HG03354 (cell line): ENCODE results near the gene HAVCR2.
"Not testable (repeated sequence)": the region's sequence is repeated elsewhere in the genome, so short reads cannot be mapped to it uniquely, and the experiment has no call there.

Experiments used
- ATAC-seq: cut with Tn5 transposase; IDR thresholded peaks from one replicate; pipeline ENCODE4 v1.9.1; 2021; ENCODE audit warnings: mild to moderate bottlenecking; ENCODE audit not compliant: unreplicated experiment, poor library complexity, severe bottlenecking

The HAVCR2 gene

DNA sequence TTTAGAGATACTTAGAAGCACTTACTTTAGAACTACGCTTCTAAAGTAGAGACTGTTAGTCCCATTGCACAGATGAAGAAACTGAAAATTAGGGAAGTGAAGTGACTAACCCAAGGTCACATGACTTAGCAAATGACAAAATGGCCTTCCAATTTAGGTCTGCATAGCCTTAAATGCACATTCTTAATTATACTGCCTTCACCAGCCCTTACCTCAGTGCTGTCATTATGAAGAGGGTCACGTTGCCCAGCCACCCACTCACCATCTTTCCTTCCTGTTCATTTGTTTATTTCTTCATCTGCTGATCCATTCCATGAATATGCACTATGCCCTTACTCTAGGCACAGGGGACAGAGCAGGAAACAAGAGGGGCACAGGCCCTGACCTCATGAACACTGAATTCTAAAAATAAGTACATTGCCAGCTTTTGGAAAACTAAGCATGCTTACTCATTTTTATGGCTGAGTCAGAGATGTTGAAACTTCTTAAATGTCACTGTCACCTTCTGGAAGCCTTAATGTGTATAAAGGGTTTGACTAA, 8.6 kb downstream of the HAVCR2 start:
- no peak for ATAC-seq

DNA sequence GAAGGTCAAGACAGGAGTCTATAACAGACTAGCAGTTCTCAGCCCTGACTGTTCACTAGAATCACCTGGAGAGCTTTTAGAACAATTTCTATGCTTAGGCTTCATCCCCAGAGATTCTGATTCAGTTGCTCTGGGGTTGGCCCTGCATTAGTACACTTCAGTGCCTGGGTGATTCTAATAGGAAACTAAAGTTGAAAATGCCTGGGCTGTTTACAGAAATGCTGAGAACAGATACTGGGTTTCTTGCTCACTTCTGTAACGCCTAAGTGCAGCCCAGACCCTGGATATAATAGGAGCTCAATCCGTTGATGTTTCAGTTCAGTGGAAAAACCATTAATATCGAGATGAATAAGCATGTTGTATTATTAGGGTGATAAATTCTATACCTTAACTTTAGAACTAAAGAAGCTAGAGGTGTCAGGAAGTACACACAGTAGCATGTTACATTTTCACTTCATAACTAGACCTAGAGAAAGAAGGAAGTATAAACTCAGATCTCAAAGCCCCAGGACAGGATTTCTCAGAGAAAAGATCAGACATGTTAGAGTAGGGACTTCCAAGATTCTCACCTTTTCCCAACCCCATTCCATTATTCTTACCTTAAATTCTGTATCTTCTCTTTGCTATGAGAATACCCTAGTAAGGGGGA, 20.4 kb downstream of the HAVCR2 start:
- ATAC-seq, result no peak

GRCh38 chr5:157086751-157087359, 22.0 kb downstream of the HAVCR2 start:
- ATAC-seq, result no peak

- no peak for ATAC-seq
Measured at GRCh38 chr5:157085930-157086329, 22.9 kb downstream of the HAVCR2 start.

DNA sequence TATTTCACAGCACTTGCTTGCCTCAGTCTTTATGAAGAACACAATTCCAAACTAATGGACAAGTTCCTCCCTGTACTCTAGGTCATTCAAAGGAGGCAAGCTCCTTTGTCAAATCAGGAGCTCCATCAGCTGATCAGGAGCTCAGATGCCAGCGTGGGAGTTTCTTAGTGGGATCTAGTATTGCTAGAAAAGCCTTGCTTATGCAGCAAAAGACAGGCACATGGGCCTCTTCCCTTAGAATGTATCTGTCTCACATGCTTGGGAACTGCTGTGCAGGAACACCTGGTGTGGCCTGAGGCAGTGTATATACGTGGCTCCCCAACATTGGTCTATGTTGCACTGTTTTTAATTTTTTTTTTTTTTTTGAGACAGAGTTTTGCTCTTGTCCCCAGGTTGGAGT, 28.6 kb downstream of the HAVCR2 start:
- ATAC-seq, result no peak

GRCh38 chr5:157076558-157076957, 32.3 kb downstream of the HAVCR2 start:
- ATAC-seq, result no peak

DNA sequence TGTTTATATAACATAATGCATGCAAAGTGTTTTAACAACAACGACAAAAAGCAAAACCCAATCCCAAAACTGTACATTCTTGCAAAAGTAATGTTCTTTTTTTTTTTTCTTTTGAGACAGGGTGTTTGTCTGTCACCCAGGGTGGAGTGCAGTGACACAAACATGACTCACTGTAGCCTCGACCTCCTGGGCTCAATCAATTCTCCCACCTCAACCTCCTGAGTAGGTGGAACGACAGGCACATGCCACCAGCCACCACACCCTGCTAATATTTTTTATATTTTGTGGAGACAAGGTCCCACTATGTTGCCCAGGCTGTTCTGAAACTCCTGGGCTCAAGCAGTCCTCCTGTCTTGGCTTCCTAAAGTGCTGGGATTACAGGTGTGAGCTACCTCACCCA, 36.3 kb downstream of the HAVCR2 start:
- ATAC-seq, result no peak

DNA sequence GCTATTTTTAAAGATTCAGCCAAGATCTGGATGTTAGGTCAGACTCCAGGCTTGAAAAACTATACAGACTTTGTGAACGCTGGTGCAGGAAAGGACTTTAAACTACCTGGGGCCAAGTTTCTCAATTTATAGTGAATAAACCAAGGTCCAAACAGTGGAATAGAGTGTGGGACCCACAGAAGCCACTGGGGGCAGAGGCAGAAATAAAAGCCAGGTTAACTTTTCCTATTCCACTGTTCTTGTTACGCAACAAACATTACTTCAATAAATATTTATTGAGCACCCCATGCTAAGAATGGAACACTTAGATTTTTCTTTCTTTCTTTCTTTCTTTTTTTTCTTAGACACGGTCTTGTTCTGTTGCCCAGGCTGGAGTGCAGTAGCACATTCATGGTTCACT, 38.9 kb downstream of the HAVCR2 start:
- no peak for ATAC-seq

DNA sequence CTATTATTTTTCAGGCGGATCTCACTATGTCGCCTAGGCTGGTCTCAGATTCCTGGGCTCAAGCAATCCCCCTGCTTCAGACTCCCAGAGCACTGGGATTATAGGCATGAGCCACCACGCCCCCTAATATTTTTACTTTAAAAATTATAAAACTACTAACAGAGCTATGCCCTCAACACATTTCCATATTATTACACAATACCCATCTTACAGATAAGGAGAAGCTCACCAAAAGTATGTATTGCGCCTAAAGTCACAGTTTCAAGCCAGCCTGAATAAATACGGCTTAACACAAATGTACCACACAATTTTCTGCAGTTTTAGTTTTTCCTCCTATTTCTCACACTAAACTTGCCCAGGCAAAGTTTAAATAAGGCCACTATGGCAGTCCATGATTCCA, 40.1 kb downstream of the HAVCR2 start:
- ATAC-seq, result no peak

GRCh38 chr5:157068339-157068738, 40.5 kb downstream of the HAVCR2 start:
- no peak for ATAC-seq

DNA sequence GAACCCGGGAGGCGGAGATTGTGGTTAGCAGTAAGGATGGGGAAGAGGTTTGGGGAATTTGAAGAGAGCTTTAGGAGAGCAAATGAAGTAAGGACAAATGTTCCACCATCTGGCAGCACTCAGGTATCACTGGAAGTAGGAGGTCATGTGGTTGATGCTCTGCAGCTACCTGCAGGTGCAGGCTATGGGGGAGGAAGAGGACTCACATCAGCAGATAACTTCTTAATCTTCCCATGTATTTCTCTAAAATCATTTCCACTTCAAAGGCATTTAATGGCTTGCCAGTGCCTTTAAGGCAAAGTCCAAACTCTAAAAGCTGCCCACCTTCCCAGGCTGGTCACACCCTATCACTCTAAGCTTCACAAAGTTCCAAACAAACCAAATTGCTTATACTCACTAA, 41.8 kb downstream of the HAVCR2 start:
- ATAC-seq, result no peak

- no peak for ATAC-seq
Measured at GRCh38 chr5:157066080-157066479, 42.8 kb downstream of the HAVCR2 start.

DNA sequence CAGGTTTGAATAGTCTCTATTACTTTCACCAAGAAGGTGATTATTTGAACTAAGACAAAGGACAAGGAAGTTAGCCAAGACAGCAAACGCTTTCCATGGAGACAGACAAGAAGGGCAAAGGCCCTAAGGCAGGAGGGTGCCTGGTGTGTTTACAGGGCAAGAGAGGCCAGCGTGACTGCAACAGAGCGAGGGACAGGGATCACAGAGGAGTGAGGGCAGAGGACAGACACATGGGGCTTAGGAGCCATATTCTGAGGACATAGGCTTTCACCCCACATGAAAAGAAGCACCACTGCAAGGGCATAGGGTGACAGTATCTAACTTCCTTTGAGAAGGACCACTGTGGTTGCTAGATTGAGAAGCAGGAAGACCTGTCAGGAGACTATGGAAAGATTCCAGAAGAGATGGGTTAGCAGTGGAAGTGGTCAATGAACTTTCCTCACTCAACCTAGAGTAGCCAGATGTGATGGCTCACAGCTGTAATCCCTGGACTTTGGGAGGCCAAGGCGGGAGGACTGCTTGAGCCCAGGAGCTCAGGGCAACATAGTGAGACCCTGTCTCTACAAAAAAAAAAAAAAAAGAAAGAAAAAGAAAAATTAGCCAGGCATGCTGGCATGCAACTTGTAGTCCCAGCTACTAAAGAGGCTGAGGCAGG, 44.9 kb downstream of the HAVCR2 start:
- no peak for ATAC-seq

DNA sequence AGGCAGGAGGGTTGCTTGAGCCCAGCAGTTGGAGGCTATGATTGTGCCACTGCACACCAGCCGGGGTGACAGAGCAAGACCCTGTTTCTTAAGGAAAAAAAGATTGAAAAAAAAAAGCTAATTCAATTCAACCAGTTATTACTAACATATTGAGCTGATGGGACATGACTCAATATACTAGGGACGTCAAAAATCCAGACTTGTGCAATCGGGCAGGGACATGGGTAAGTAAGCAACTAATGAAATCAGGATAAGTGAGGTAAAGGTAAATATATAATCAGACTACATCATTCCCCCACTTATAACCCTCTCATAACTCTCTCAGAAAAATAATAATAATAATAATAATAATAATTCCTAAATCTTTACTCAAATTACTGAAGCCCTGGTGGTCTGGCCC, 49.0 kb downstream of the HAVCR2 start:
- no peak for ATAC-seq

GRCh38 chr5:157059093-157059539, 49.7 kb downstream of the HAVCR2 start, which contains the start of gene HAVCR1:
Gene HAVCR1 (minus strand): TSS chr5:157059116. CDS start chr5:157057943, 1,173 bp downstream.
- peak; percentile 91 for ATAC-seq

DNA sequence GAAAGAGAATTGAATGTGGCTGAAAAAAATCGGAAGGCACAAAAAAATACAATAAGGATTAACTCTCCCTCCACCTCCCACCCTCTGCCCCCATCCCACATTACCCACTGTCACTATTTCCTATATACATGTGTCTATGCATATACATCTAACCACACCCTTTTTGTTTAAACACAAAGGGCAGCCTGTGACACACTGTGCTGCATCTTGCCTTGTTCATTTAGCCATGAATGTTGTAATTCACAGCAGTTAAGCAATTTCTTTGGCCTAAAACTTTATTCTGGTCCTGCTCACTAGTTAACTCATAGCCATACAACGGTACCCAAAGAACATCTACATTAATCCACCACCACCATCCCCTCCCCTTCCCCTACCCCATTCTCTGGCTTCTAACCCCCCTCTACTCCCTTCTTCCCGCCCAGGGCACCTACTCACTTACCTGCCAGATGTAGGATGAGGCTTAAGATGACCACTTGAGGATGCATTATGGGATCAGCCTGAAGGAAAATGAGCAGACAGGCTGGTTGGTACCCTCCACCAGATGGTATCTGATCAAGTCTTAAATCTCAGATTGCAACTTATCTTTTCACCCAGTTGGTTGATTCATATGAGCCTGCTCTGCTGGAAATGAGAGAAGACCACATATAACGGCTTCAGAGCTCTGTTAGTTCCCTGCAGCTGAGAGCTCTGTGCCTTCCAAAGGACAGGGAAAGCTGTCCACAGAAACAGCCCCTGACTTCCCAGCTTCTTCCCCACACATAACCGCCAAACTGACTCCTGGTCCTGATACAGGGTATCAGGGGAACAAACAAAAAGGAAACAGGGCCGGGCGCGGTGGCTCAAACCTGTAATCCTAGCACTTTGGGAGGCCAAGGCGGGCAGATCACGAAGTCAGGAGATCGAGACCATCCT, 51.1 kb downstream of the HAVCR2 start:
- no peak for ATAC-seq

DNA sequence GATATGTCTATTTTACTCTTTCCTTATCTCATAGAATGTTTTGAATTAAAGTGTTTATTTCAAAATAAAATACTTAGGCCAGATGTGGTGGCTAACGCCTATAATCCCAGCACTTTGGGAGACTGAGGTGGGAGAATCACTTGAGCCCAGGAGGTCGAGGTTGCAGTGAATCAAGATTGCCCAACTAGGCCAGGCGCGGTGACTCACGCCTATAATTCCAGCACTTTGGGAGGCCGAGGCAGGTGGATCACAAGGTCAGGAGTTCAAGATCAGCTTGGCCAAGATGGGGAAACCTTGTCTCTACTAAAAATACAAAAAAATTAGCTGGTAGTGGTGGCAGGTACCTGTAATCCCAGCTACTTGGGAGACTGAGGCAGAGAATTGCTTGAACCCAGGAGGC, 52.0 kb downstream of the HAVCR2 start:
- ATAC-seq, result not testable (repeated sequence)

DNA sequence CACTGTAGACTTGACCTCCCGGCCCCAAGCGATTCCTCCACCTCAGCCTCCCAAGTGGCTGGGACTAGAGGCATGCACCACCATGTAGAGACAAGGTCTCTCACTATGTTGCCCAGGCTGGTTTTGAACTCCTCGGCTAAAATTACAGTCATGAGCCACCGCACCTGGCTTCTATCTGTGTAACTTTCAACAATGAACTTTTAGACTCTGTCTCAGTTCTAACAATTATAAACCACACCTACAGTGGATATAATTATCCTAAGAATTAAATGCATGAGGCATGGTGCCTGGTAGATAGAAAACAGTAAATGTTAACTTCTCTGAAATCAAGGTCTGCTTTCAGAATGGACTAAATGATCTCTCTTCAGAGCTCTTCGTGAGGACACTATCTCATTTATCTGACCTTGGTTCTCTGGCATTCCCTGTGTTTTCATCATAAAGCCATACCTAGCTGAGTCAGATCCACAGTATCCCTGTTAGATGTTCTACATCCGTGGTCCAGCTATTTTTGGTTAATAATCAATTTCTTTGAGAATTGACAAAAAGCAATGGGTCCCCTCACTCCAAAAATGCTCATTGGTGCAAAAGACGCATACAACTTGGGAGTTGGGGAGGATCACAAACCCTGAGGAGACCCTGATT, 57.1 kb downstream of the HAVCR2 start:
- ATAC-seq, result no peak

GRCh38 chr5:157050050-157050449, 58.8 kb downstream of the HAVCR2 start:
- peak; percentile 63 for ATAC-seq
